H1 (cell line): Measurements from ENCODE around the gene ESCO1. TPM values are rescaled to one million over a fixed set of nuclear protein-coding genes. Genes with fewer than 3 reads are reported as not detected.

ENCODE experiments used
- CTCF ChIA-PET: fragments of 300-600 bp; sonication (Branson Sonifier 250); formaldehyde crosslinking; loops from one replicate; lab custom pipeline; 2021; ENCODE audit not compliant: partially characterized antibody; lab: Charles Lee
- POLR2A ChIA-PET: fragments of 300-600 bp; sonication (Branson Sonifier 250); formaldehyde crosslinking; loops from one replicate; lab custom pipeline; 2021; ENCODE audit warnings: inconsistent platforms; ENCODE audit not compliant: partially characterized antibody; lab: Charles Lee
- DNase-seq, 2 experiments: peaks; one replicate each; pipeline versions ENCODE4 v3.0.0 to v3.0.0-alpha.2; 2010 to 2022; ENCODE audit warnings: low spot score in 2 of 2, low read depth in 1 of 2, mixed read lengths in 1 of 2
- FAIRE-seq: peaks from 2 replicates; lab custom pipeline; 2011; peaks lifted over from hg19 to GRCh38; lab: Jason Lieb, UNC
- H2AFZ ChIP-seq: 2 replicates; pipeline ENCODE4 v1.8.1; 2012; ENCODE audit warnings: low read length, inconsistent platforms
- H2AK5ac ChIP-seq: 2 replicates; pipeline ENCODE4 v1.6.1; 2013; ENCODE audit warnings: low read depth, low read length
- H2BK120ac ChIP-seq: replicated peaks from 2 replicates; pipeline ENCODE3; 2013; ENCODE audit warnings: low read depth, low read length, inconsistent platforms
- H2BK12ac ChIP-seq: 2 replicates; pipeline ENCODE4 v1.6.1; 2013; ENCODE audit warnings: low read depth, low read length
- H2BK15ac ChIP-seq: 2 replicates; pipeline ENCODE4 v1.6.1; 2013; ENCODE audit warnings: low read length
- H2BK20ac ChIP-seq: 2 replicates; pipeline ENCODE4 v1.6.1; 2013; ENCODE audit warnings: low read length
- H2BK5ac ChIP-seq: 2 replicates; pipeline ENCODE4 v1.6.1; 2013; ENCODE audit warnings: low read depth, low read length
- H3K14ac ChIP-seq: 2 replicates; pipeline ENCODE4 v1.6.1; 2013; ENCODE audit warnings: inconsistent platforms; ENCODE audit not compliant: insufficient read length
- H3K18ac ChIP-seq: 2 replicates; pipeline ENCODE4 v1.6.1; 2013; ENCODE audit warnings: low read length; ENCODE audit errors: extremely low read depth
- H3K23ac ChIP-seq: 2 replicates; pipeline ENCODE4 v1.6.1; 2013; ENCODE audit warnings: inconsistent platforms; ENCODE audit not compliant: insufficient read length
- H3K23me2 ChIP-seq: 2 replicates; pipeline ENCODE4 v1.6.1; 2013; ENCODE audit warnings: low read depth, low read length
- H3K27ac ChIP-seq: 2 replicates; pipeline ENCODE4 v1.6.1; 2011; ENCODE audit warnings: low read depth, low read length, inconsistent platforms
- H3K27me3 ChIP-seq, 4 experiments: replicated peaks in 1 of 4; 1 replicate in 1 of 4; 2 replicates in 3 of 4; pipeline versions ENCODE4 v1.6.1 to v1.8.1; 2011 to 2013; ENCODE audit warnings: low read length in 3 of 4, mild to moderate bottlenecking in 3 of 4, inconsistent platforms in 2 of 4, mixed read lengths in 2 of 4, moderate library complexity in 1 of 4; ENCODE audit not compliant: control insufficient read depth in 3 of 4, insufficient read depth in 3 of 4; ENCODE audit errors: extremely low read depth in 1 of 4
- H3K36me3 ChIP-seq, 4 experiments: 2 replicates each; pipeline versions ENCODE4 v1.6.1 to v1.8.1; 2011 to 2013; ENCODE audit warnings: mild to moderate bottlenecking in 4 of 4, low read length in 3 of 4, moderate library complexity in 2 of 4, control low read depth in 1 of 4, inconsistent platforms in 1 of 4; ENCODE audit not compliant: insufficient read depth in 4 of 4, control insufficient read depth in 2 of 4
- H3K4ac ChIP-seq: replicated peaks from 2 replicates; pipeline ENCODE3; 2013; ENCODE audit warnings: low read length, low read depth, mixed read lengths, inconsistent platforms; ENCODE audit not compliant: insufficient read length
- H3K4me1 ChIP-seq, 4 experiments: replicated peaks in 1 of 4; 1 replicate in 1 of 4; 2 replicates in 3 of 4; pipeline versions ENCODE4 v1.6.1 to v1.8.1; 2011 to 2013; ENCODE audit warnings: low read length in 3 of 4, inconsistent platforms in 2 of 4, mixed read lengths in 1 of 4; ENCODE audit not compliant: insufficient read depth in 4 of 4, control insufficient read depth in 3 of 4
- H3K4me2 ChIP-seq, 2 experiments: 2 replicates each; pipeline versions ENCODE4 v1.6.1 to v1.8.1; 2011 to 2013; ENCODE audit warnings: low read depth in 2 of 2, low read length in 2 of 2, control low read depth in 1 of 2, inconsistent platforms in 1 of 2, mild to moderate bottlenecking in 1 of 2; ENCODE audit not compliant: insufficient read depth in 1 of 2
- H3K4me3 ChIP-seq, 4 experiments: fragments of 200-600, 300-600 bp in 1 of 4; sonication (generic), shearing (Covaris generic), sonication (Bioruptor Twin) in 1 of 4; 2 replicates each; pipeline versions ENCODE4 v1.5.1 to v1.8.1; 2011 to 2016; ENCODE audit warnings: low read length in 4 of 4, low read depth in 3 of 4, control low read depth in 2 of 4, inconsistent platforms in 2 of 4, mild to moderate bottlenecking in 2 of 4, mixed read lengths in 1 of 4, moderate library complexity in 1 of 4; ENCODE audit not compliant: insufficient read depth in 2 of 4; ENCODE audit errors: extremely low read depth in 1 of 4
- H3K56ac ChIP-seq: replicated peaks from 2 replicates; pipeline ENCODE3; 2013; ENCODE audit warnings: low read depth, mild to moderate bottlenecking, mixed read lengths, low read length, inconsistent platforms; ENCODE audit not compliant: insufficient read length
- H3K79me1 ChIP-seq: 2 replicates; pipeline ENCODE4 v1.6.1; 2013; ENCODE audit warnings: low read depth, low read length, control low read depth
- H3K79me2 ChIP-seq, 2 experiments: 2 replicates each; pipeline versions ENCODE4 v1.6.1 to v1.8.1; 2012 to 2013; ENCODE audit warnings: low read length in 2 of 2, mild to moderate bottlenecking in 2 of 2, inconsistent platforms in 1 of 2; ENCODE audit not compliant: insufficient read depth in 2 of 2, control insufficient read depth in 1 of 2
- H3K9ac ChIP-seq, 4 experiments: replicated peaks in 1 of 4; 1 replicate in 1 of 4; 2 replicates in 3 of 4; pipeline versions ENCODE4 v1.6.1 to v1.8.1; 2011 to 2013; ENCODE audit warnings: low read depth in 3 of 4, low read length in 3 of 4, control low read depth in 2 of 4, mild to moderate bottlenecking in 2 of 4, moderate library complexity in 2 of 4, inconsistent platforms in 1 of 4; ENCODE audit errors: extremely low read depth in 1 of 4
- H3K9me3 ChIP-seq, 2 experiments: 2 replicates each; pipeline versions ENCODE4 v1.6.1 to v1.8.1; 2012 to 2013; ENCODE audit warnings: mild to moderate bottlenecking in 2 of 2, moderate library complexity in 2 of 2, control low read depth in 1 of 2, inconsistent platforms in 1 of 2, low read depth in 1 of 2, low read length in 1 of 2, mixed read lengths in 1 of 2; ENCODE audit not compliant: insufficient read depth in 2 of 2
- H4K20me1 ChIP-seq, 2 experiments: replicated peaks in 1 of 2; 2 replicates each; pipeline versions ENCODE3 to v1.8.1; 2011 to 2013; ENCODE audit warnings: inconsistent platforms in 2 of 2, low read length in 2 of 2, mild to moderate bottlenecking in 1 of 2; ENCODE audit not compliant: insufficient read depth in 2 of 2, control insufficient read depth in 1 of 2
- H4K5ac ChIP-seq: 2 replicates; pipeline ENCODE4 v1.6.1; 2013; ENCODE audit warnings: low read length, low read depth, mixed read lengths, inconsistent platforms; ENCODE audit not compliant: insufficient read length
- H4K8ac ChIP-seq: 2 replicates; pipeline ENCODE4 v1.8.0; 2013; ENCODE audit warnings: mild to moderate bottlenecking, moderate library complexity, low read length, inconsistent platforms; ENCODE audit not compliant: insufficient read depth; ENCODE audit errors: extremely low read depth
- H4K91ac ChIP-seq: replicated peaks from 2 replicates; pipeline ENCODE3; 2013; ENCODE audit warnings: low read length, mixed read lengths, inconsistent platforms; ENCODE audit not compliant: insufficient read length
- BRCA1 ChIP-seq: IDR thresholded peaks from 2 replicates; pipeline ENCODE4 v1.6.1; 2012; ENCODE audit warnings: low read depth, low read length, improper control_type of control experiment
- CEBPB ChIP-seq: IDR thresholded peaks from 2 replicates; pipeline ENCODE4 v1.6.1; 2012; ENCODE audit warnings: low read depth, low read length
- EP300 ChIP-seq, 2 experiments: IDR thresholded peaks; 1 replicate in 1 of 2; 2 replicates in 1 of 2; pipeline ENCODE4 v1.6.1; 2011 to 2012; ENCODE audit warnings: low read depth in 2 of 2, low read length in 2 of 2, mild to moderate bottlenecking in 2 of 2, borderline replicate concordance in 1 of 2, inconsistent platforms in 1 of 2, moderate library complexity in 1 of 2
- JUN ChIP-seq: IDR thresholded peaks from 2 replicates; pipeline ENCODE4 v1.6.1; 2011; ENCODE audit warnings: low read depth, mild to moderate bottlenecking, improper control_type of control experiment, low read length
- POLR2A ChIP-seq, 2 experiments: IDR thresholded peaks; 1 replicate in 1 of 2; 2 replicates in 1 of 2; pipeline ENCODE4 v1.6.1; 2011; ENCODE audit warnings: low read depth in 2 of 2, low read length in 2 of 2, mild to moderate bottlenecking in 2 of 2; ENCODE audit errors: control extremely low read depth in 1 of 2
- RXRA ChIP-seq: IDR thresholded peaks from 2 replicates; pipeline ENCODE4 v1.6.1; 2011; ENCODE audit warnings: low read depth, mild to moderate bottlenecking, low read length, moderate library complexity; ENCODE audit not compliant: insufficient read depth
- SRF ChIP-seq: IDR thresholded peaks from 2 replicates; pipeline ENCODE4 v1.6.1; 2011; ENCODE audit warnings: mild to moderate bottlenecking, low read depth, low read length, moderate library complexity
- WGBS, 2 experiments: shearing (Covaris generic) in 1 of 2; methylation state at CpG; one replicate each; pipeline versions ENCODE4 v1.1.6 to v1.1.7; 2013 to 2015; ENCODE audit warnings: low lambda C conversion rate in 2 of 2, mixed read lengths in 2 of 2, inconsistent platforms in 1 of 2, low coverage in 1 of 2, missing lambda C conversion rate in 1 of 2; ENCODE audit not compliant: insufficient replicate concordance in 2 of 2, insufficient coverage in 1 of 2, insufficient read length in 1 of 2; ENCODE audit errors: extremely low coverage in 1 of 2, missing lambda C conversion rate in 1 of 2; 5-methylcytosine and 5-hydroxymethylcytosine counted together
- long read RNA-seq, 2 experiments: library from RNA in 1 of 2; library from capped mRNA in 1 of 2; stranded (forward); transcript quantifications; one replicate each; pipeline ENCODE4 v2.0.0, GENCODE V29; 2021; ENCODE audit warnings: inconsistent platforms in 1 of 2
- polyA minus RNA-seq, 3 experiments: library from RNA; depleted of rRNA, polyadenylated mRNA; stranded (reverse); fragments of >200 nt; gene quantifications; 1 replicate in 2 of 3; 2 replicates in 1 of 3; pipeline ENCODE4 v1.2.3, GENCODE V29; 2011
- polyA plus RNA-seq, 7 experiments: library from polyadenylated mRNA; depleted of rRNA in 3 of 7; stranded (reverse) in 5 of 7; unstranded in 2 of 7; fragments of >200 nt in 5 of 7; fragments of 200-250 nt in 2 of 7; gene quantifications; 1 replicate in 5 of 7; 2 replicates in 1 of 7; 4 replicates in 1 of 7; pipeline versions ENCODE4 v1.2.1 to v1.2.3, GENCODE V29; 2011 to 2013; ENCODE audit warnings: missing spikeins in 2 of 7, mixed read lengths in 2 of 7
- total RNA-seq: library from RNA; stranded (reverse); fragmentation: NEBNext Ultra II Directional; extraction: Animal tissue kit (Norgen Biotek cat#: 25700); gene quantifications from 2 replicates; pipeline ENCODE4 v1.2.1, GENCODE V29; 2021

Gene ESCO1
- total RNA-seq (44.6 and 48.3 TPM in 2 replicates), polyA plus RNA-seq (2011; rRNA removed) (3.3 and 5.8 TPM in 2 replicates), polyA minus RNA-seq (2011; rRNA and poly(A)+ RNA removed) (12.8 and 18.8 TPM in 2 replicates)
- polyA plus RNA-seq (2011; cell fraction: cytosol; rRNA removed): 7.7 TPM
- polyA plus RNA-seq (2011; cell fraction: nucleus; rRNA removed): 8.3 TPM
- polyA plus RNA-seq (2012, experiment 1 of 2): 9.4 to 19.9 TPM (median 11.0 TPM) in 4 replicates
- 1.8 TPM for polyA plus RNA-seq (2012, experiment 2 of 2)
- 42.5 TPM for polyA plus RNA-seq (2013, experiment 1 of 2)
- polyA plus RNA-seq (2013, experiment 2 of 2): 35.8 TPM
- polyA minus RNA-seq (2011; cell fraction: cytosol; rRNA and poly(A)+ RNA removed): 10.9 TPM
- polyA minus RNA-seq (2011; cell fraction: nucleus; rRNA and poly(A)+ RNA removed): 64.1 TPM
- long read RNA-seq, experiment 1, full-length matches to known transcripts: 3 of 35 reads
- long read RNA-seq, experiment 1, partial matches to known transcripts: 16 of 35 reads
- long read RNA-seq, experiment 1, other reads (novel, unspliced or antisense): 16 of 35 reads
- long read RNA-seq, experiment 2, full-length matches to known transcripts: 3 of 19 reads
- long read RNA-seq, experiment 2, partial matches to known transcripts: 14 of 19 reads
- long read RNA-seq, experiment 2, other reads (novel, unspliced or antisense): 2 of 19 reads

GRCh38 chr18:21600526-21601410 lies at the start of gene ESCO1:
Gene ESCO1, minus strand, starts transcription at chr18:21600704. Its CDS starts 25,861 bp downstream, at chr18:21574843.
- Histone ChIP-seq H3K9ac (peak within 1 kb of the TSS; percentile 82 to 95 (median 88)), H4K91ac (peak within 1 kb of the TSS; percentile 100), H3K14ac (no peak within 1 kb of the TSS), H3K9me3 (no peaks in the 10 kb centered on the region), H3K79me1 (no peaks in the 10 kb centered on the region), H2AFZ (peak within 1 kb of the TSS; percentile 37; the same call in 1 of the 2 replicates), H4K20me1 (no peaks in the 10 kb centered on the region), H2BK15ac (peak within 1 kb of the TSS; percentile 88; the same call in 1 of the 2 replicates), H3K23ac (no peak within 1 kb of the TSS), H3K4me1 (peaks cover 0 to 7% (median 2%) of the 10 kb centered on the region in 4 experiments; a peak in 2 of 7 replicates), H3K27me3 (0 out of 7 replicates have a peak, but pooled peaks cover 0 to 2% (median 0%) of the 10 kb centered on the region in 4 experiments), H2BK12ac (peak within 1 kb of the TSS; percentile 84; the same call in 1 of the 2 replicates), H3K36me3 (no peaks in the 10 kb centered on the region), H3K79me2 (peaks cover 15 to 39% of the 10 kb centered on the region in 2 experiments), H3K4me2 (peak within 1 kb of the TSS; percentile 73 to 79), H3K4me3 (peak within 1 kb of the TSS; percentile 61 to 99 (median 89)), H3K27ac (peak within 1 kb of the TSS; percentile 96), H3K23me2 (peaks cover 10% of the 10 kb centered on the region), H2AK5ac (peak within 1 kb of the TSS; percentile 88; the same call in 1 of the 2 replicates), H3K56ac (peak within 1 kb of the TSS; percentile 98), H2BK120ac (peak within 1 kb of the TSS; percentile 53), H2BK5ac (peak within 1 kb of the TSS; percentile 96), H3K4ac (peak within 1 kb of the TSS; percentile 83), H3K18ac (peak within 1 kb of the TSS; percentile 94), H4K5ac (peak within 1 kb of the TSS; percentile 84), H4K8ac (peak within 1 kb of the TSS; percentile 95), H2BK20ac (no peak within 1 kb of the TSS; the same call in 1 of the 2 replicates)
- ChIA-PET CTCF (interaction anchor here (0.6 to 3.0 kb wide), 22 partner anchors 10 to 1161 kb away, joined by 3 to 52 read pairs (median 3); partner anchors contain the start of gene SNRPD1), POLR2A (interaction anchor here (0.6 to 5.8 kb wide), 18 partner anchors 11 to 140 kb away, joined by 3 to 77 read pairs (median 4); partner anchors contain the start of genes ABHD3, MIB1 and SNRPD1)
- peak; percentile 95 for DNase-seq
- no peak for FAIRE-seq
- WGBS, 2 experiments: 7% methylated on average over 74 of the region's 74 CpGs; no CpG with 5 or more reads in 1 of the 2 experiments
- no peak for TF ChIP-seq JUN
- TF ChIP-seq CEBPB: peak; percentile 99
- no peak for TF ChIP-seq RXRA
- peak in 1 of 2 experiments; percentile 51; a peak in 1 of 3 replicates for TF ChIP-seq EP300 (IDR thresholded peaks at IDR 0.05; ENCODE audit: borderline replicate concordance in 1 of 2, low read depth in 2 of 2, low read length in 2 of 2)
- TF ChIP-seq POLR2A (IDR thresholded peaks at IDR 0.05; ENCODE audit: control extremely low read depth in 1 of 2, low read depth in 2 of 2, low read length in 2 of 2): peak in 1 of 2 experiments; percentile 88; a peak in 2 of 3 replicates
- no peak for TF ChIP-seq SRF
- no peak for TF ChIP-seq BRCA1
